K562 (cell line): ENCODE data around the gene SIK1.
"Not testable (repeated sequence)": the region's sequence is repeated elsewhere in the genome, so short reads cannot be mapped to it uniquely, and the experiment has no call there.

Source experiments
- C11orf30 ChIP-seq: fragments of 450-650 bp; IDR thresholded peaks from 2 replicates; pipeline ENCODE4 v1.6.1; 2016; ENCODE audit warnings: low read depth, mild to moderate bottlenecking
- CEBPB ChIP-seq: fragments of 450-650 bp; IDR thresholded peaks from 2 replicates; pipeline ENCODE4 v1.6.1; 2016; ENCODE audit warnings: missing genetic modification characterization, missing compliant biosample characterization
- CREBBP ChIP-seq: IDR thresholded peaks from one replicate; pipeline ENCODE4 v1.6.1; 2012; ENCODE audit warnings: low read depth, mild to moderate bottlenecking, control low read depth, inconsistent platforms, low read length
- EP300 ChIP-seq: IDR thresholded peaks from 2 replicates; pipeline ENCODE4 v1.6.1; 2012; ENCODE audit warnings: low read length, improper control_type of control experiment
- ESRRA ChIP-seq: fragments of 450-650 bp; IDR thresholded peaks from 2 replicates; pipeline ENCODE4 v1.6.1; 2014; ENCODE audit warnings: low read depth, mild to moderate bottlenecking, moderate library complexity, borderline replicate concordance
- HDGF ChIP-seq: fragments of 450-650 bp; IDR thresholded peaks from 2 replicates; pipeline ENCODE4 v1.6.1; 2016
- HNRNPL ChIP-seq: fragments of 200-400 bp; formaldehyde crosslinking; IDR thresholded peaks from 2 replicates; pipeline ENCODE4 v1.6.1; 2017; ENCODE audit warnings: low read depth, mild to moderate bottlenecking, low read length
- HNRNPLL ChIP-seq: fragments of 200-400 bp; formaldehyde crosslinking; IDR thresholded peaks from 2 replicates; pipeline ENCODE4 v1.6.1; 2017; ENCODE audit warnings: low read length, low read depth, mild to moderate bottlenecking; ENCODE audit not compliant: poor library complexity, severe bottlenecking
- IRF2 ChIP-seq: sonication (generic); formaldehyde crosslinking; IDR thresholded peaks from 2 replicates; pipeline ENCODE4 v1.8.1; 2022; ENCODE audit warnings: mild to moderate bottlenecking, missing genetic modification reagents
- POLR2G ChIP-seq: fragments of 200-400 bp; formaldehyde crosslinking; IDR thresholded peaks from 2 replicates; pipeline ENCODE4 v1.6.1; 2017; ENCODE audit warnings: low read depth, mild to moderate bottlenecking, antibody characterized with exemption, low read length, moderate library complexity
- TBP ChIP-seq: optimal IDR thresholded peaks from 2 replicates; pipeline ENCODE3; 2011; ENCODE audit warnings: low read depth, low read length, improper control_type of control experiment
- TF ChIP-seq, protein P1 (sequence below): sonication (generic); formaldehyde crosslinking; IDR thresholded peaks from 2 replicates; pipeline ENCODE4 v1.8.0; 2022; ENCODE audit warnings: mild to moderate bottlenecking, missing genetic modification reagents
- TF ChIP-seq, protein P2 (sequence below): fragments of 250-450 bp; sonication (Bioruptor Pico); IDR thresholded peaks from 2 replicates; pipeline ENCODE4 v1.8.0; 2022; ENCODE audit warnings: moderate library complexity, mild to moderate bottlenecking, inconsistent platforms
- TF ChIP-seq, protein P3 (sequence below), 3 experiments: IDR thresholded peaks in 2 of 3; conservative IDR thresholded peaks in 1 of 3; 2 replicates each; pipeline ENCODE4 v1.5.1; 2011 to 2012; ENCODE audit warnings: low read length in 3 of 3, mild to moderate bottlenecking in 3 of 3, control low read depth in 2 of 3, improper control_type of control experiment in 1 of 3, inconsistent platforms in 1 of 3, low read depth in 1 of 3, mixed read lengths in 1 of 3, moderate library complexity in 1 of 3; ENCODE audit not compliant: insufficient read depth in 2 of 3

DNA sequence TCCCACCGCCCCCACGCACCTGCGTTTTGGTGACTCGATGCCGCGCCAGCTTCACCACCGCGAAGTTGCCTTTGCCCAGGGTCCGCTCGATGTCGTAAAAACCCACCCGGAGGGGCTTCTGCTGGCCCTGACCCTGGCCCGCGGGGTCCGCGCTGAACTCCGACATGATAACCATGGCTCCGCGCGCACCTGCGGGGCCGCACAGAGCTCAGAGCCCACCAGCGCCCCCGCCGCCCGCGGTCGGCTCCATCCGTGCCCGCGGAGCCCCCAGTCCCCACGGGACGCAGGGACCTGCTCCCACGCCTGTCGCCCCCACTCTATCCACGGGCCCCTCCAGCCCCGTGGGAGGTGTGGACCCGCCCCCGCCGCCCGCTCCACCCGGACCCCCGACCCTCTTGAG is 927 bp downstream of the SIK1 start:
- TF ChIP-seq HDGF; CEBPB (tag); EP300; TBP; HNRNPLL; IRF2 (CRISPR knock-in tag); ESRRA; POLR2G; C11orf30; HNRNPL; CREBBP: not testable (repeated sequence)
- TF ChIP-seq, protein P1, sequence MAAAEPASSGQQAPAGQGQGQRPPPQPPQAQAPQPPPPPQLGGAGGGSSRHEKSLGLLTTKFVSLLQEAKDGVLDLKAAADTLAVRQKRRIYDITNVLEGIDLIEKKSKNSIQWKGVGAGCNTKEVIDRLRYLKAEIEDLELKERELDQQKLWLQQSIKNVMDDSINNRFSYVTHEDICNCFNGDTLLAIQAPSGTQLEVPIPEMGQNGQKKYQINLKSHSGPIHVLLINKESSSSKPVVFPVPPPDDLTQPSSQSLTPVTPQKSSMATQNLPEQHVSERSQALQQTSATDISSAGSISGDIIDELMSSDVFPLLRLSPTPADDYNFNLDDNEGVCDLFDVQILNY (CRISPR knock-in tag), result not testable (repeated sequence)
- TF ChIP-seq, protein P2, sequence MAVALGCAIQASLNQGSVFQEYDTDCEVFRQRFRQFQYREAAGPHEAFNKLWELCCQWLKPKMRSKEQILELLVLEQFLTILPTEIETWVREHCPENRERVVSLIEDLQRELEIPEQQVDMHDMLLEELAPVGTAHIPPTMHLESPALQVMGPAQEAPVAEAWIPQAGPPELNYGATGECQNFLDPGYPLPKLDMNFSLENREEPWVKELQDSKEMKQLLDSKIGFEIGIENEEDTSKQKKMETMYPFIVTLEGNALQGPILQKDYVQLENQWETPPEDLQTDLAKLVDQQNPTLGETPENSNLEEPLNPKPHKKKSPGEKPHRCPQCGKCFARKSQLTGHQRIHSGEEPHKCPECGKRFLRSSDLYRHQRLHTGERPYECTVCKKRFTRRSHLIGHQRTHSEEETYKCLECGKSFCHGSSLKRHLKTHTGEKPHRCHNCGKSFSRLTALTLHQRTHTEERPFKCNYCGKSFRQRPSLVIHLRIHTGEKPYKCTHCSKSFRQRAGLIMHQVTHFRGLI (CRISPR knock-in tag), result not testable (repeated sequence)
- TF ChIP-seq, protein P3, sequence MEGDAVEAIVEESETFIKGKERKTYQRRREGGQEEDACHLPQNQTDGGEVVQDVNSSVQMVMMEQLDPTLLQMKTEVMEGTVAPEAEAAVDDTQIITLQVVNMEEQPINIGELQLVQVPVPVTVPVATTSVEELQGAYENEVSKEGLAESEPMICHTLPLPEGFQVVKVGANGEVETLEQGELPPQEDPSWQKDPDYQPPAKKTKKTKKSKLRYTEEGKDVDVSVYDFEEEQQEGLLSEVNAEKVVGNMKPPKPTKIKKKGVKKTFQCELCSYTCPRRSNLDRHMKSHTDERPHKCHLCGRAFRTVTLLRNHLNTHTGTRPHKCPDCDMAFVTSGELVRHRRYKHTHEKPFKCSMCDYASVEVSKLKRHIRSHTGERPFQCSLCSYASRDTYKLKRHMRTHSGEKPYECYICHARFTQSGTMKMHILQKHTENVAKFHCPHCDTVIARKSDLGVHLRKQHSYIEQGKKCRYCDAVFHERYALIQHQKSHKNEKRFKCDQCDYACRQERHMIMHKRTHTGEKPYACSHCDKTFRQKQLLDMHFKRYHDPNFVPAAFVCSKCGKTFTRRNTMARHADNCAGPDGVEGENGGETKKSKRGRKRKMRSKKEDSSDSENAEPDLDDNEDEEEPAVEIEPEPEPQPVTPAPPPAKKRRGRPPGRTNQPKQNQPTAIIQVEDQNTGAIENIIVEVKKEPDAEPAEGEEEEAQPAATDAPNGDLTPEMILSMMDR (IDR thresholded peaks at IDR 0.05 in 2 of 3, conservative IDR thresholded peaks at IDR 0.05 in 1 of 3; ENCODE audit: insufficient read depth in 2 of 3, low read depth in 1 of 3, low read length in 3 of 3), result not testable (repeated sequence)
